GM23338 (cell line): Measurements from ENCODE around the gene DAW1. TPM values are rescaled to one million over a fixed set of nuclear protein-coding genes. Genes with fewer than 3 reads are reported as not detected.

Source experiments
- ATAC-seq: fragments of 200-7000 bp; cut with Tn5 transposase; 3 replicates; pipeline ENCODE4 v1.9.1; 2020
- DNase-seq: peaks from one replicate; pipeline ENCODE4 v3.0.0-alpha.2; 2015; ENCODE audit warnings: low spot score
- H2AFZ ChIP-seq: fragments of 200-600 bp; sonication (generic); 2 replicates; pipeline ENCODE4 v1.8.0; 2016; ENCODE audit warnings: antibody characterized with exemption, mild to moderate bottlenecking, moderate library complexity
- H3F3A ChIP-seq: fragments of 200-600 bp; sonication (generic); replicated peaks from 2 replicates; pipeline ENCODE4 v1.8.0; 2017; ENCODE audit warnings: antibody characterized with exemption, mixed run types, low read depth
- H3K27ac ChIP-seq: fragments of 200-600 bp; sonication (generic); 2 replicates; pipeline ENCODE4 v1.6.1; 2016; ENCODE audit warnings: low read depth
- H3K27me3 ChIP-seq: fragments of 200-600 bp; sonication (generic); 2 replicates; pipeline ENCODE4 v1.8.0; 2016; ENCODE audit warnings: mild to moderate bottlenecking, mixed run types, moderate library complexity; ENCODE audit not compliant: insufficient read depth
- H3K36me3 ChIP-seq: fragments of 200-600 bp; sonication (generic); 2 replicates; pipeline ENCODE4 v1.8.0; 2016; ENCODE audit warnings: mild to moderate bottlenecking; ENCODE audit not compliant: insufficient read depth
- H3K4me1 ChIP-seq: fragments of 200-600 bp; sonication (generic); 2 replicates; pipeline ENCODE4 v1.8.0; 2016; ENCODE audit warnings: mild to moderate bottlenecking, moderate library complexity; ENCODE audit not compliant: insufficient read depth
- H3K4me2 ChIP-seq: fragments of 200-600 bp; sonication (generic); 2 replicates; pipeline ENCODE4 v1.7.1; 2017; ENCODE audit warnings: mixed run types
- H3K4me3 ChIP-seq: fragments of 200-600 bp; sonication (generic); 2 replicates; pipeline ENCODE4 v1.6.1; 2016; ENCODE audit warnings: mixed run types
- H3K79me2 ChIP-seq: fragments of 200-600 bp; sonication (generic); replicated peaks from 2 replicates; pipeline ENCODE4 v1.8.0; 2017; ENCODE audit warnings: mild to moderate bottlenecking; ENCODE audit not compliant: insufficient read depth
- H3K9me2 ChIP-seq: fragments of 200-600 bp; sonication (generic); 2 replicates; pipeline ENCODE4 v1.8.0; 2017; ENCODE audit not compliant: insufficient read depth
- H4K20me1 ChIP-seq: fragments of 200-600 bp; sonication (generic); replicated peaks from 2 replicates; pipeline ENCODE4 v1.8.0; 2017; ENCODE audit warnings: mild to moderate bottlenecking; ENCODE audit not compliant: insufficient read depth
- H3K27ac Mint-ChIP-seq: 2 replicates; pipeline ENCODE4 v1.8.0; 2020; ENCODE audit warnings: inconsistent platforms, mild to moderate bottlenecking, moderate library complexity, mixed read lengths
- H3K27me3 Mint-ChIP-seq: 3 replicates; pipeline ENCODE4 v1.8.0; 2022; ENCODE audit warnings: low read depth, mild to moderate bottlenecking, moderate library complexity, mixed read lengths, inconsistent platforms; ENCODE audit not compliant: insufficient read depth, poor library complexity
- H3K36me3 Mint-ChIP-seq: 3 replicates; pipeline ENCODE4 v1.8.0; 2021; ENCODE audit warnings: low read depth, mild to moderate bottlenecking, inconsistent platforms, moderate library complexity, mixed read lengths
- H3K4me1 Mint-ChIP-seq: 3 replicates; pipeline ENCODE4 v1.8.0; 2020; ENCODE audit warnings: mild to moderate bottlenecking, inconsistent platforms, mixed read lengths
- H3K4me3 Mint-ChIP-seq: 3 replicates; pipeline ENCODE4 v1.8.0; 2021; ENCODE audit warnings: moderate library complexity, mild to moderate bottlenecking, inconsistent platforms, mixed read lengths
- H3K9me3 Mint-ChIP-seq: 3 replicates; pipeline ENCODE4 v1.8.0; 2020; ENCODE audit warnings: moderate library complexity, mild to moderate bottlenecking, inconsistent platforms, mixed read lengths
- CTCF ChIP-seq, 2 experiments: fragments of 200-600 bp in 1 of 2; sonication (generic) in 1 of 2; conservative IDR thresholded peaks; 2 replicates each; pipeline versions ENCODE4 v1.5.1 to v1.6.1; 2016 to 2017; ENCODE audit warnings: antibody characterized with exemption in 2 of 2, low read depth in 2 of 2, mild to moderate bottlenecking in 2 of 2, moderate library complexity in 1 of 2
- JUNB ChIP-seq: IDR thresholded peaks from one replicate; pipeline ENCODE4 v1.6.1; 2016; ENCODE audit warnings: antibody characterized with exemption; ENCODE audit not compliant: unreplicated experiment
- STAT1 ChIP-seq: IDR thresholded peaks from one replicate; pipeline ENCODE4 v1.6.1; 2016; ENCODE audit warnings: antibody characterized with exemption; ENCODE audit not compliant: unreplicated experiment
- polyA plus RNA-seq: library from polyadenylated mRNA; unstranded; fragments of >200 nt; fragmentation: Nextera tagmentation; extraction: Ambion mirVana; gene quantifications from 2 replicates; pipeline ENCODE4 v1.2.1, GENCODE V29; 2016
- total RNA-seq: library from RNA; depleted of rRNA; stranded (reverse); fragments of >200 nt; shearing (Covaris generic); gene quantifications from 2 replicates; pipeline ENCODE4 v1.2.3, GENCODE V29; 2014
- TF ChIP-seq, protein P1 (sequence below): fragments of 250-450 bp; sonication (Bioruptor Pico); IDR thresholded peaks from 2 replicates; pipeline ENCODE4 v1.5.0; 2020; ENCODE audit warnings: mild to moderate bottlenecking, moderate library complexity
- TF ChIP-seq, protein P2 (sequence below): IDR thresholded peaks from one replicate; pipeline ENCODE4 v1.6.1; 2018; ENCODE audit warnings: antibody characterized with exemption; ENCODE audit not compliant: unreplicated experiment

DAW1 gene
- total and polyA plus RNA-seq, 2 experiments from 2014 or later, result 0.71 to 2.0 TPM

GRCh38 chr2:227890495-227891079 is 19.2 kb downstream of the DAW1 start:
- Histone ChIP-seq H3K27me3 (no peaks in the 10 kb centered on the region), H3K4me3 (no peak overlapping the region), H2AFZ (no peak overlapping the region), H3K4me1 (no peaks in the 10 kb centered on the region), H3K27ac (no peak overlapping the region), H3F3A (no peaks in the 10 kb centered on the region), H4K20me1 (no peaks in the 10 kb centered on the region), H3K36me3 (no peaks in the 10 kb centered on the region), H3K4me2 (no peak overlapping the region), H3K9me2 (no peaks in the 10 kb centered on the region), H3K79me2 (no peaks in the 10 kb centered on the region)
- Mint-ChIP-seq H3K4me3 (no peak overlapping the region), H3K9me3 (no peaks in the 10 kb centered on the region), H3K36me3 (no peaks in the 10 kb centered on the region), H3K27me3 (no peaks in the 10 kb centered on the region), H3K4me1 (no peaks in the 10 kb centered on the region; the same call in 2 of the 3 replicates), H3K27ac (no peak overlapping the region)
- peak; percentile 82 for DNase-seq
- ATAC-seq, result peak; percentile 35; the same call in 1 of the 3 replicates
- TF ChIP-seq STAT1 (no peak), CTCF (conservative IDR thresholded peaks at IDR 0.05; ENCODE audit: low read depth in 2 of 2) (peak; percentile 58 to 68), JUNB (no peak)
- TF ChIP-seq, protein P1, sequence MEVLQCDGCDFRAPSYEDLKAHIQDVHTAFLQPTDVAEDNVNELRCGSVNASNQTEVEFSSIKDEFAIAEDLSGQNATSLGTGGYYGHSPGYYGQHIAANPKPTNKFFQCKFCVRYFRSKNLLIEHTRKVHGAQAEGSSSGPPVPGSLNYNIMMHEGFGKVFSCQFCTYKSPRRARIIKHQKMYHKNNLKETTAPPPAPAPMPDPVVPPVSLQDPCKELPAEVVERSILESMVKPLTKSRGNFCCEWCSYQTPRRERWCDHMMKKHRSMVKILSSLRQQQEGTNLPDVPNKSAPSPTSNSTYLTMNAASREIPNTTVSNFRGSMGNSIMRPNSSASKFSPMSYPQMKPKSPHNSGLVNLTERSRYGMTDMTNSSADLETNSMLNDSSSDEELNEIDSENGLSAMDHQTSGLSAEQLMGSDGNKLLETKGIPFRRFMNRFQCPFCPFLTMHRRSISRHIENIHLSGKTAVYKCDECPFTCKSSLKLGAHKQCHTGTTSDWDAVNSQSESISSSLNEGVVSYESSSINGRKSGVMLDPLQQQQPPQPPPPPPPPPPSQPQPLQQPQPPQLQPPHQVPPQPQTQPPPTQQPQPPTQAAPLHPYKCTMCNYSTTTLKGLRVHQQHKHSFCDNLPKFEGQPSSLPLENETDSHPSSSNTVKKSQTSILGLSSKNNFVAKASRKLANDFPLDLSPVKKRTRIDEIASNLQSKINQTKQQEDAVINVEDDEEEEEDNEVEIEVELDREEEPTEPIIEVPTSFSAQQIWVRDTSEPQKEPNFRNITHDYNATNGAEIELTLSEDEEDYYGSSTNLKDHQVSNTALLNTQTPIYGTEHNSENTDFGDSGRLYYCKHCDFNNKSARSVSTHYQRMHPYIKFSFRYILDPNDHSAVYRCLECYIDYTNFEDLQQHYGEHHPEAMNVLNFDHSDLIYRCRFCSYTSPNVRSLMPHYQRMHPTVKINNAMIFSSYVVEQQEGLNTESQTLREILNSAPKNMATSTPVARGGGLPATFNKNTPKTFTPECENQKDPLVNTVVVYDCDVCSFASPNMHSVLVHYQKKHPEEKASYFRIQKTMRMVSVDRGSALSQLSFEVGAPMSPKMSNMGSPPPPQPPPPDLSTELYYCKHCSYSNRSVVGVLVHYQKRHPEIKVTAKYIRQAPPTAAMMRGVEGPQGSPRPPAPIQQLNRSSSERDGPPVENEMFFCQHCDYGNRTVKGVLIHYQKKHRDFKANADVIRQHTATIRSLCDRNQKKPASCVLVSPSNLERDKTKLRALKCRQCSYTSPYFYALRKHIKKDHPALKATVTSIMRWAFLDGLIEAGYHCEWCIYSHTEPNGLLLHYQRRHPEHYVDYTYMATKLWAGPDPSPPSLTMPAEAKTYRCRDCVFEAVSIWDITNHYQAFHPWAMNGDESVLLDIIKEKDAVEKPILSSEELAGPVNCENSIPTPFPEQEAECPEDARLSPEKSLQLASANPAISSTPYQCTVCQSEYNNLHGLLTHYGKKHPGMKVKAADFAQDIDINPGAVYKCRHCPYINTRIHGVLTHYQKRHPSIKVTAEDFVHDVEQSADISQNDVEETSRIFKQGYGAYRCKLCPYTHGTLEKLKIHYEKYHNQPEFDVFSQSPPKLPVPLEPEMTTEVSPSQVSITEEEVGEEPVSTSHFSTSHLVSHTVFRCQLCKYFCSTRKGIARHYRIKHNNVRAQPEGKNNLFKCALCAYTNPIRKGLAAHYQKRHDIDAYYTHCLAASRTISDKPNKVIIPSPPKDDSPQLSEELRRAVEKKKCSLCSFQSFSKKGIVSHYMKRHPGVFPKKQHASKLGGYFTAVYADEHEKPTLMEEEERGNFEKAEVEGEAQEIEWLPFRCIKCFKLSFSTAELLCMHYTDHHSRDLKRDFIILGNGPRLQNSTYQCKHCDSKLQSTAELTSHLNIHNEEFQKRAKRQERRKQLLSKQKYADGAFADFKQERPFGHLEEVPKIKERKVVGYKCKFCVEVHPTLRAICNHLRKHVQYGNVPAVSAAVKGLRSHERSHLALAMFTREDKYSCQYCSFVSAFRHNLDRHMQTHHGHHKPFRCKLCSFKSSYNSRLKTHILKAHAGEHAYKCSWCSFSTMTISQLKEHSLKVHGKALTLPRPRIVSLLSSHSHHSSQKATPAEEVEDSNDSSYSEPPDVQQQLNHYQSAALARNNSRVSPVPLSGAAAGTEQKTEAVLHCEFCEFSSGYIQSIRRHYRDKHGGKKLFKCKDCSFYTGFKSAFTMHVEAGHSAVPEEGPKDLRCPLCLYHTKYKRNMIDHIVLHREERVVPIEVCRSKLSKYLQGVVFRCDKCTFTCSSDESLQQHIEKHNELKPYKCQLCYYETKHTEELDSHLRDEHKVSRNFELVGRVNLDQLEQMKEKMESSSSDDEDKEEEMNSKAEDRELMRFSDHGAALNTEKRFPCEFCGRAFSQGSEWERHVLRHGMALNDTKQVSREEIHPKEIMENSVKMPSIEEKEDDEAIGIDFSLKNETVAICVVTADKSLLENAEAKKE (CRISPR knock-in tag), result no peak
- TF ChIP-seq, protein P2, sequence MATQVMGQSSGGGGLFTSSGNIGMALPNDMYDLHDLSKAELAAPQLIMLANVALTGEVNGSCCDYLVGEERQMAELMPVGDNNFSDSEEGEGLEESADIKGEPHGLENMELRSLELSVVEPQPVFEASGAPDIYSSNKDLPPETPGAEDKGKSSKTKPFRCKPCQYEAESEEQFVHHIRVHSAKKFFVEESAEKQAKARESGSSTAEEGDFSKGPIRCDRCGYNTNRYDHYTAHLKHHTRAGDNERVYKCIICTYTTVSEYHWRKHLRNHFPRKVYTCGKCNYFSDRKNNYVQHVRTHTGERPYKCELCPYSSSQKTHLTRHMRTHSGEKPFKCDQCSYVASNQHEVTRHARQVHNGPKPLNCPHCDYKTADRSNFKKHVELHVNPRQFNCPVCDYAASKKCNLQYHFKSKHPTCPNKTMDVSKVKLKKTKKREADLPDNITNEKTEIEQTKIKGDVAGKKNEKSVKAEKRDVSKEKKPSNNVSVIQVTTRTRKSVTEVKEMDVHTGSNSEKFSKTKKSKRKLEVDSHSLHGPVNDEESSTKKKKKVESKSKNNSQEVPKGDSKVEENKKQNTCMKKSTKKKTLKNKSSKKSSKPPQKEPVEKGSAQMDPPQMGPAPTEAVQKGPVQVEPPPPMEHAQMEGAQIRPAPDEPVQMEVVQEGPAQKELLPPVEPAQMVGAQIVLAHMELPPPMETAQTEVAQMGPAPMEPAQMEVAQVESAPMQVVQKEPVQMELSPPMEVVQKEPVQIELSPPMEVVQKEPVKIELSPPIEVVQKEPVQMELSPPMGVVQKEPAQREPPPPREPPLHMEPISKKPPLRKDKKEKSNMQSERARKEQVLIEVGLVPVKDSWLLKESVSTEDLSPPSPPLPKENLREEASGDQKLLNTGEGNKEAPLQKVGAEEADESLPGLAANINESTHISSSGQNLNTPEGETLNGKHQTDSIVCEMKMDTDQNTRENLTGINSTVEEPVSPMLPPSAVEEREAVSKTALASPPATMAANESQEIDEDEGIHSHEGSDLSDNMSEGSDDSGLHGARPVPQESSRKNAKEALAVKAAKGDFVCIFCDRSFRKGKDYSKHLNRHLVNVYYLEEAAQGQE, result no peak
